PC-9 (cell line): ENCODE measurements around the gene FNIP2. TPM values are rescaled to one million over a fixed set of nuclear protein-coding genes. Genes with fewer than 3 reads are reported as not detected.
"Not testable (repeated sequence)": the region's sequence is repeated elsewhere in the genome, so short reads cannot be mapped to it uniquely, and the experiment has no call there.

Experiments
- BruUV-seq: library from RNA; stranded (reverse); fragments of 400-500 nt; replicated peaks from 2 replicates; lab custom pipeline; 2021; lab: Mats Ljungman, UMichigan
- CTCF ChIA-PET: fragments of 300-600 bp; sonication (Branson Sonifier 250); formaldehyde crosslinking; loops from one replicate; lab custom pipeline; 2022; ENCODE audit warnings: antibody characterized with exemption; lab: Charles Lee
- POLR2A ChIA-PET: fragments of 300-600 bp; sonication (Branson Sonifier 250); formaldehyde crosslinking; loops from one replicate; lab custom pipeline; 2022; ENCODE audit warnings: antibody characterized with exemption; ENCODE audit not compliant: unreplicated experiment; lab: Charles Lee
- DNase-seq, 2 experiments: peaks; one replicate each; pipeline versions ENCODE4 v3.0.0 to v3.0.0-alpha.2; 2015 to 2022; ENCODE audit warnings: mixed read lengths in 1 of 2
- H2AFZ ChIP-seq: fragments of 200-600 bp; sonication (generic); 2 replicates; pipeline ENCODE4 v1.8.1; 2017; ENCODE audit warnings: antibody characterized with exemption
- H3F3A ChIP-seq: fragments of 200-600 bp; sonication (generic); 2 replicates; pipeline ENCODE4 v1.8.1; 2017; ENCODE audit warnings: antibody characterized with exemption, mild to moderate bottlenecking, low read depth; ENCODE audit not compliant: insufficient read depth
- H3K27ac ChIP-seq: fragments of 200-600 bp; sonication (generic); 2 replicates; pipeline ENCODE4 v1.6.1; 2016; ENCODE audit warnings: mixed run types
- H3K27me3 ChIP-seq: fragments of 200-600 bp; sonication (generic); 2 replicates; pipeline ENCODE4 v1.6.1; 2016; ENCODE audit warnings: low read depth, mixed run types; ENCODE audit not compliant: insufficient read depth
- H3K36me3 ChIP-seq: fragments of 200-600 bp; sonication (generic); 2 replicates; pipeline ENCODE4 v1.6.1; 2016; ENCODE audit warnings: low read depth, mixed run types
- H3K4me1 ChIP-seq: fragments of 200-600 bp; sonication (generic); replicated peaks from 2 replicates; pipeline ENCODE4 v1.6.1; 2016; ENCODE audit warnings: mixed run types; ENCODE audit not compliant: insufficient read depth
- H3K4me2 ChIP-seq: fragments of 200-600 bp; sonication (generic); 2 replicates; pipeline ENCODE4 v1.6.1; 2017; ENCODE audit warnings: mixed run types
- H3K4me3 ChIP-seq: fragments of 200-600 bp; sonication (generic); 2 replicates; pipeline ENCODE4 v1.6.1; 2016; ENCODE audit warnings: mixed run types
- H3K79me2 ChIP-seq: fragments of 200-600 bp; sonication (generic); 2 replicates; pipeline ENCODE4 v1.6.1; 2017; ENCODE audit warnings: low read depth, mixed run types
- H3K9me2 ChIP-seq: fragments of 200-600 bp; sonication (generic); 2 replicates; pipeline ENCODE4 v1.8.1; 2017; ENCODE audit warnings: mild to moderate bottlenecking; ENCODE audit not compliant: insufficient read depth
- H3K9me3 ChIP-seq: fragments of 200-600 bp; sonication (generic); 2 replicates; pipeline ENCODE4 v1.8.1; 2016; ENCODE audit warnings: low read depth; ENCODE audit not compliant: insufficient read depth
- H4K20me1 ChIP-seq: fragments of 200-600 bp; sonication (generic); 2 replicates; pipeline ENCODE4 v1.8.1; 2017; ENCODE audit not compliant: insufficient read depth
- EZH2 ChIP-seq: fragments of 200-600 bp; sonication (generic); IDR thresholded peaks from 2 replicates; pipeline ENCODE4 v1.8.0; 2017; ENCODE audit warnings: antibody characterized with exemption, low read depth
- intact Hi-C: fragments of 100-400 bp; cut with micrococcal nuclease; formaldehyde crosslinking; loops from one replicate; pipeline ENCODE4 v1.10.0; 2022; ENCODE audit not compliant: unreplicated experiment
- total RNA-seq: library from RNA; stranded (reverse); gene quantifications from 2 replicates; pipeline ENCODE4 v1.2.3, GENCODE V29; 2021
- TF ChIP-seq, protein P1 (sequence below): fragments of 200-600 bp; sonication (generic); conservative IDR thresholded peaks from 2 replicates; pipeline ENCODE4 v1.6.1; 2017; ENCODE audit warnings: mixed run types, antibody characterized with exemption, mild to moderate bottlenecking, moderate library complexity

Gene FNIP2
- total RNA-seq, 1 experiment from 2014 or later, result 2.5 TPM

DNA sequence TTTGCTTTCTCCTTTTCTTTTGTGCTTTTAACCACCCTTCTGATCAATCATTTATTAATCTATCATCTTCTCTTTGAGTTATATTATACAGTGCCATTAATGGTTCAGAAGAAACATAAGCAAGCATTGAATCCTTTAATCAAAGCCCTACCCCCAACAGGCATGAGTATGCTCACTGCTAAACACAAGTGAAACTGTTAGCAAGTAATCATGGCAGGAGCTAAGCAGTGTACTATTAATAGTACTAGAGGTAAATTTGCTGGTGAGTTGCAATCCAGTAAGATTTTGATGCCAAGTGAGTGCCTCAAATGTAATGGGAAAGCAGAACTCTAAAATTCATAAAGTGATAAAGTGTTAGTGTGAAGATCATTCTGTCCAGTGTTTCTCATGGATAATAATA, 57.2 kb downstream of the FNIP2 start:
- ChIA-PET CTCF (no interaction called here), POLR2A (interaction anchor here (0.6 kb wide), 1 partner anchor 23 kb away, joined by 3 read pairs; no protein-coding TSS in a partner anchor)
- TF ChIP-seq, protein P1, sequence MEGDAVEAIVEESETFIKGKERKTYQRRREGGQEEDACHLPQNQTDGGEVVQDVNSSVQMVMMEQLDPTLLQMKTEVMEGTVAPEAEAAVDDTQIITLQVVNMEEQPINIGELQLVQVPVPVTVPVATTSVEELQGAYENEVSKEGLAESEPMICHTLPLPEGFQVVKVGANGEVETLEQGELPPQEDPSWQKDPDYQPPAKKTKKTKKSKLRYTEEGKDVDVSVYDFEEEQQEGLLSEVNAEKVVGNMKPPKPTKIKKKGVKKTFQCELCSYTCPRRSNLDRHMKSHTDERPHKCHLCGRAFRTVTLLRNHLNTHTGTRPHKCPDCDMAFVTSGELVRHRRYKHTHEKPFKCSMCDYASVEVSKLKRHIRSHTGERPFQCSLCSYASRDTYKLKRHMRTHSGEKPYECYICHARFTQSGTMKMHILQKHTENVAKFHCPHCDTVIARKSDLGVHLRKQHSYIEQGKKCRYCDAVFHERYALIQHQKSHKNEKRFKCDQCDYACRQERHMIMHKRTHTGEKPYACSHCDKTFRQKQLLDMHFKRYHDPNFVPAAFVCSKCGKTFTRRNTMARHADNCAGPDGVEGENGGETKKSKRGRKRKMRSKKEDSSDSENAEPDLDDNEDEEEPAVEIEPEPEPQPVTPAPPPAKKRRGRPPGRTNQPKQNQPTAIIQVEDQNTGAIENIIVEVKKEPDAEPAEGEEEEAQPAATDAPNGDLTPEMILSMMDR, result no peak
- TF ChIP-seq EZH2, result no peak
- Histone ChIP-seq H3K9me3 (no peaks in the 10 kb centered on the region), H3K4me2 (peak overlapping the region; percentile 62), H3K9me2 (no peaks in the 10 kb centered on the region), H3K4me1 (peaks cover 48% of the 10 kb centered on the region), H3F3A (peaks cover 21% of the 10 kb centered on the region), H3K4me3 (no peak overlapping the region), H3K79me2 (no peaks in the 10 kb centered on the region), H4K20me1 (no peaks in the 10 kb centered on the region), H3K27ac (peak overlapping the region; percentile 74), H3K27me3 (no peaks in the 10 kb centered on the region), H2AFZ (no peak overlapping the region), H3K36me3 (no peaks in the 10 kb centered on the region)
- no TSS peak for BruUV-seq
- no peak for DNase-seq
- intact Hi-C loops, result no loop called here

DNA sequence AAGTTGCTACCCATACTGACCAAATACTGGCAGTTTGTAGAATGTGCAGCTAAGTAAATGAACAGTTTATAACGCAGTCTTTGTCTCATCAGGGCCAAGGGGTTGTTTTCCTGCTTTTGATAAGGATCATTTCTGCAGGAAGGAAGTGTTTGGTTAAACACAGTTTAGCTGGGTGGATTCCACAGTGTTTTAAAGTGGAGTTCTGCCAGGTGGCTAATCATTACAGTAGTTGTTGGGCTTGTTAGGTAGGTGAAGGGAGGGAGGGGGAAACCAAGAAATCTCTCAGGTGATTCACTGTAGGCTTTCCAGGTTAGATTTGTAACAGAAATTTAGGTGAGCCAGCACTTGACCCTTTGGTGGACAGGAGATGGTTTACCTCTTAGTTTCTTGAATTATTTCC, 58.1 kb downstream of the FNIP2 start:
- peaks cover 21% of the 10 kb centered on the region for H3F3A ChIP-seq
- BruUV-seq, result no TSS peak
- H3K9me3 ChIP-seq, result no peaks in the 10 kb centered on the region
- ChIA-PET CTCF (no interaction called here), POLR2A (no interaction called here)
- H3K27ac ChIP-seq, result peak overlapping the region; percentile 74
- no peaks in the 10 kb centered on the region for H3K36me3 ChIP-seq
- DNase-seq, result peak; percentile 54 to 86
- no peak for TF ChIP-seq EZH2
- TF ChIP-seq, protein P1, result no peak
- no peaks in the 10 kb centered on the region for H3K79me2 ChIP-seq
- no peak overlapping the region for H3K4me3 ChIP-seq
- intact Hi-C loops, result loop anchor here (1.0 kb wide), 1 partner anchor 17 kb away; no protein-coding TSS in a partner anchor
- H4K20me1 ChIP-seq, result no peaks in the 10 kb centered on the region
- H3K9me2 ChIP-seq, result no peaks in the 10 kb centered on the region
- H3K4me2 ChIP-seq, result peak overlapping the region; percentile 62
- H2AFZ ChIP-seq, result no peak overlapping the region
- no peaks in the 10 kb centered on the region for H3K27me3 ChIP-seq
- H3K4me1 ChIP-seq, result peaks cover 48% of the 10 kb centered on the region

DNA sequence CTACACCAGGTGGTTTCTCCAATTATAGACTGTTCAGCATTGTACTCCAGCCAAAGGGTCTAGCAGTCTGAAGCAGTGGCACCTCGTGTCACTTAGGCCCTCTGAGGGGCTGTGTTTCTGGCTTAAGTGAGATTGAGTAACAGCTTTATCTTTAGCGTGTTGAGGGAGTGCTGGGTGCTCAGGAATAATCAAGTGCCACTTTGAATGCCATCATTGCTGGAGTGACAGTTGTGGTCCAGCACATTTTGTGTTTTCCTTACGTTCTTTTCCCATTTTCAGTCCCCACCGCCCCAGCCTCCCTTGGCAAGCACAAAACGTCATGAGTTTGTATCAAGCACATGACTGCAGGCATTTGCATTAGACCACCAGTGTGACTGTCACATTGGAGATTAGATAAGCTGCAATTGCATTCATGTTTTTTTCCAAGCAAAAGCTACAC, 58.7 kb downstream of the FNIP2 start:
- TF ChIP-seq EZH2, result no peak
- TF ChIP-seq, protein P1, result no peak
- Histone ChIP-seq H3K9me3 (no peaks in the 10 kb centered on the region), H4K20me1 (no peaks in the 10 kb centered on the region), H3K4me3 (no peak overlapping the region), H3K9me2 (no peaks in the 10 kb centered on the region), H2AFZ (no peak overlapping the region), H3F3A (peaks cover 21% of the 10 kb centered on the region), H3K4me2 (peak overlapping the region; percentile 62), H3K79me2 (no peaks in the 10 kb centered on the region), H3K4me1 (peaks cover 48% of the 10 kb centered on the region), H3K36me3 (no peaks in the 10 kb centered on the region), H3K27ac (peak overlapping the region; percentile 74), H3K27me3 (no peaks in the 10 kb centered on the region)
- intact Hi-C loops, result loop anchor here (1.0 kb wide), 1 partner anchor 17 kb away; no protein-coding TSS in a partner anchor
- BruUV-seq, result no TSS peak
- ChIA-PET POLR2A (no interaction called here), CTCF (interaction anchor here (0.5 kb wide), 1 partner anchor 58 kb away, joined by 3 read pairs; no protein-coding TSS in a partner anchor)
- no peak for DNase-seq

DNA sequence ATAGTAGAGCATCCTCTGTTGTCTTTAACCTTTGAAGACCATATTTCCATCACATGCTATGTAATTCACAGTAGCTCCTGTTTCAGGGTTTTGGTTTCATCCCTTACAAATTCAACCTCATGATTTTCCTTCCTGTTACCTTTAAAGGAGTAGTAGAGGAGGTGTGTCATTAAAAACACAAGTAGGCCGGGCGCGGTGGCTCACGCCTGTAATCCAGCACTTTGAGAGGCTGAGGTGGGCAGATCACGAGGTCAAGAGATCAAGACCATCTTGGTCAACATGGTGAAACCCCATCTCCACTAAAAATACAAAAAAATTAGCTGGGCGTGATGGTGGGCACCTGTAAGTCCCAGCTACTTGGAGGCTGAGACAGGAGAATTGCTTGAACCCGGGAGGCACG, 59.3 kb downstream of the FNIP2 start:
- Histone ChIP-seq H3F3A (peaks cover 21% of the 10 kb centered on the region), H3K27ac (peak overlapping the region; percentile 74; the same call in 1 of the 2 replicates), H3K4me1 (peaks cover 48% of the 10 kb centered on the region)
- H3K9me3 ChIP-seq, DNase-seq, H3K36me3 ChIP-seq, intact Hi-C loops, H3K4me2 ChIP-seq, BruUV-seq, H3K9me2 ChIP-seq, CTCF ChIA-PET, H2AFZ ChIP-seq, H3K4me3 ChIP-seq, H3K27me3 ChIP-seq, H4K20me1 ChIP-seq, H3K79me2 ChIP-seq: not testable (repeated sequence)
- POLR2A ChIA-PET, result interaction anchor here (0.6 kb wide), 1 partner anchor 349 kb away, joined by 13 read pairs; no protein-coding TSS in a partner anchor
